HUES64 (cell line): Measurements from ENCODE around the gene GJC2.
"Not testable (repeated sequence)": the region's sequence is repeated elsewhere in the genome, so short reads cannot be mapped to it uniquely, and the experiment has no call there.

Experiments used
- H3K27ac ChIP-seq: 2 replicates; pipeline ENCODE4 v1.7.0; 2013; ENCODE audit warnings: low read depth, low read length, inconsistent platforms
- H3K27me3 ChIP-seq: 2 replicates; pipeline ENCODE4 v1.6.1; 2013; ENCODE audit warnings: mild to moderate bottlenecking, low read length; ENCODE audit not compliant: insufficient read depth
- H3K36me3 ChIP-seq: 2 replicates; pipeline ENCODE4 v1.6.1; 2013; ENCODE audit warnings: mild to moderate bottlenecking, low read length; ENCODE audit not compliant: insufficient read depth
- H3K4me1 ChIP-seq: 2 replicates; pipeline ENCODE4 v1.6.1; 2013; ENCODE audit warnings: mild to moderate bottlenecking, low read length, moderate library complexity; ENCODE audit not compliant: insufficient read depth
- H3K4me3 ChIP-seq: 2 replicates; pipeline ENCODE4 v1.5.1; 2013; ENCODE audit warnings: mild to moderate bottlenecking, low read length, moderate library complexity
- H3K9ac ChIP-seq: 2 replicates; pipeline ENCODE4 v1.6.1; 2013; ENCODE audit warnings: mild to moderate bottlenecking, low read depth, low read length
- H3K9me3 ChIP-seq: 2 replicates; pipeline ENCODE4 v1.6.1; 2013; ENCODE audit warnings: low read depth, low read length; ENCODE audit not compliant: insufficient read depth
- WGBS: fragments of 150-250, 120-280 bp; methylation state at CpG from one replicate; pipeline ENCODE4 v1.1.7; 2013; ENCODE audit warnings: missing lambda C conversion rate; 5-methylcytosine and 5-hydroxymethylcytosine counted together

GJC2 gene

GRCh38 chr1:228170666-228171065, 20.9 kb downstream of the GJC2 start:
- WGBS: 87% methylated on average over 7 of the region's 7 CpGs
- 0 out of 2 replicates have a peak, but pooled peaks cover 5% of the 10 kb centered on the region for H3K4me1 ChIP-seq
- H3K9me3 ChIP-seq: no peaks in the 10 kb centered on the region

GRCh38 chr1:228171221-228171891, 21.6 kb downstream of the GJC2 start:
- WGBS: 86% methylated on average over 10 of the region's 10 CpGs
- H3K27ac ChIP-seq: no peak overlapping the region
- H3K36me3 ChIP-seq: no peaks in the 10 kb centered on the region
- H3K4me1 ChIP-seq: 0 out of 2 replicates have a peak, but pooled peaks cover 5% of the 10 kb centered on the region
- H3K27me3 ChIP-seq: no peaks in the 10 kb centered on the region
- H3K9ac ChIP-seq: no peak overlapping the region
- H3K4me3 ChIP-seq: no peak overlapping the region
- no peaks in the 10 kb centered on the region for H3K9me3 ChIP-seq

More at GRCh38 chr1:228170666-228171065, 20.9 kb downstream of the GJC2 start:
- Histone ChIP-seq H3K27me3 (no peaks in the 10 kb centered on the region), H3K4me3 (no peak overlapping the region), H3K9ac (no peak overlapping the region), H3K27ac (no peak overlapping the region), H3K36me3 (no peaks in the 10 kb centered on the region)

GRCh38 chr1:228172591-228173527, 23.1 kb downstream of the GJC2 start:
- Histone ChIP-seq H3K4me3 (no peak overlapping the region), H3K9ac (no peak overlapping the region), H3K36me3 (no peaks in the 10 kb centered on the region; the same call in 1 of the 2 replicates), H3K27ac (no peak overlapping the region), H3K9me3 (no peaks in the 10 kb centered on the region), H3K4me1 (no peaks in the 10 kb centered on the region), H3K27me3 (no peaks in the 10 kb centered on the region)
- 90% methylated on average over 19 of the region's 21 CpGs for WGBS

- 69% methylated on average over 37 of the region's 69 CpGs for WGBS
- not testable (repeated sequence) for H3K36me3 ChIP-seq, H3K4me3 ChIP-seq, H3K4me1 ChIP-seq, H3K27me3 ChIP-seq, H3K9ac ChIP-seq, H3K27ac ChIP-seq, H3K9me3 ChIP-seq
Observed at GRCh38 chr1:228173528-228174481, 24.1 kb downstream of the GJC2 start.

- Histone ChIP-seq H3K4me1 (no peaks in the 10 kb centered on the region), H3K27ac (no peak overlapping the region), H3K36me3 (no peaks in the 10 kb centered on the region; the same call in 1 of the 2 replicates), H3K4me3 (no peak overlapping the region), H3K9me3 (no peaks in the 10 kb centered on the region), H3K9ac (no peak overlapping the region), H3K27me3 (no peaks in the 10 kb centered on the region)
- WGBS: 90% methylated on average over 52 of the region's 52 CpGs
Observed at GRCh38 chr1:228174482-228175315, 25.0 kb downstream of the GJC2 start.

GRCh38 chr1:228175316-228176023, 25.7 kb downstream of the GJC2 start:
- Histone ChIP-seq H3K9ac (no peak overlapping the region), H3K27ac (no peak overlapping the region), H3K36me3 (no peaks in the 10 kb centered on the region; the same call in 1 of the 2 replicates), H3K9me3 (no peaks in the 10 kb centered on the region), H3K27me3 (no peaks in the 10 kb centered on the region), H3K4me1 (no peaks in the 10 kb centered on the region), H3K4me3 (no peak overlapping the region)
- WGBS: 94% methylated on average over 18 of the region's 18 CpGs

- Histone ChIP-seq H3K4me3 (no peak overlapping the region), H3K9ac (no peak overlapping the region), H3K36me3 (no peaks in the 10 kb centered on the region; the same call in 1 of the 2 replicates), H3K27ac (no peak overlapping the region), H3K4me1 (no peaks in the 10 kb centered on the region), H3K9me3 (no peaks in the 10 kb centered on the region), H3K27me3 (no peaks in the 10 kb centered on the region)
- WGBS: 94% methylated on average over 4 of the region's 4 CpGs
Observed at GRCh38 chr1:228176024-228176395, 26.3 kb downstream of the GJC2 start.

GRCh38 chr1:228176461-228177182, 26.9 kb downstream of the GJC2 start:
- Histone ChIP-seq H3K9me3 (no peaks in the 10 kb centered on the region), H3K4me1 (no peaks in the 10 kb centered on the region), H3K27ac (no peak overlapping the region), H3K9ac (no peak overlapping the region), H3K36me3 (no peaks in the 10 kb centered on the region; the same call in 1 of the 2 replicates), H3K27me3 (no peaks in the 10 kb centered on the region), H3K4me3 (no peak overlapping the region)
- WGBS: 93% methylated on average over 19 of the region's 19 CpGs

GRCh38 chr1:228177183-228177475, 27.4 kb downstream of the GJC2 start:
- WGBS: 92% methylated on average over 5 of the region's 5 CpGs

More at GRCh38 chr1:228177183-228177475, 27.4 kb downstream of the GJC2 start:
- Histone ChIP-seq H3K9me3 (no peaks in the 10 kb centered on the region), H3K27me3 (no peaks in the 10 kb centered on the region), H3K36me3 (no peaks in the 10 kb centered on the region; the same call in 1 of the 2 replicates), H3K27ac (no peak overlapping the region), H3K4me3 (no peak overlapping the region), H3K9ac (no peak overlapping the region), H3K4me1 (no peaks in the 10 kb centered on the region)
